Central memory CD8-positive, alpha-beta T cell (primary cell): ENCODE data around the gene CREB3.

ENCODE experiments used
- ATAC-seq: fragments of 150-1000 bp; cut with Tn5 transposase; replicated peaks from 2 replicates; pipeline ENCODE4 v1.10.0; 2022; ENCODE audit warnings: mild to moderate bottlenecking, moderate FRiP score, moderate number of reproducible peaks; ENCODE audit not compliant: poor library complexity, severe bottlenecking; ENCODE audit errors: extremely low read depth
- DNase-seq, 2 donors: peaks; one replicate each; pipeline ENCODE4 v3.0.0; 2021; ENCODE audit warnings: low spot score in 2 of 2
- H3K27ac Mint-ChIP-seq: one replicate; pipeline ENCODE4 v1.8.0; 2022; ENCODE audit warnings: low read depth, mild to moderate bottlenecking, moderate library complexity, mixed read lengths
- H3K27me3 Mint-ChIP-seq: one replicate; pipeline ENCODE4 v1.8.0; 2022; ENCODE audit warnings: mixed read lengths
- H3K36me3 Mint-ChIP-seq: one replicate; pipeline ENCODE4 v1.8.0; 2022; ENCODE audit warnings: mild to moderate bottlenecking, moderate library complexity, mixed read lengths; ENCODE audit not compliant: insufficient read depth
- H3K4me1 Mint-ChIP-seq: one replicate; pipeline ENCODE4 v1.8.0; 2022; ENCODE audit warnings: mixed read lengths
- H3K4me3 Mint-ChIP-seq: one replicate; pipeline ENCODE4 v1.8.0; 2022; ENCODE audit warnings: mild to moderate bottlenecking, moderate library complexity, mixed read lengths
- H3K9me3 Mint-ChIP-seq: one replicate; pipeline ENCODE4 v1.8.0; 2022; ENCODE audit warnings: mixed read lengths

Gene CREB3

GRCh38 chr9:35732800-35733541 lies 505 bp downstream of the CREB3 start:
- Mint-ChIP-seq H3K9me3 (no peaks in the 10 kb centered on the region), H3K27ac (peak overlapping the region; percentile 73), H3K27me3 (no peaks in the 10 kb centered on the region), H3K4me3 (no peak overlapping the region), H3K4me1 (peaks cover 29% of the 10 kb centered on the region), H3K36me3 (peaks cover 15% of the 10 kb centered on the region)
- DNase-seq, result no peak
- ATAC-seq, result no peak

- Mint-ChIP-seq H3K27me3 (no peaks in the 10 kb centered on the region), H3K9me3 (no peaks in the 10 kb centered on the region), H3K36me3 (peaks cover 22% of the 10 kb centered on the region), H3K4me3 (no peak overlapping the region), H3K27ac (no peak overlapping the region), H3K4me1 (peaks cover 29% of the 10 kb centered on the region)
- DNase-seq (no peak), ATAC-seq (no peak)
These were observed 1.6 kb downstream of the CREB3 start for GRCh38 chr9:35734096-35734495.

GRCh38 chr9:35736201-35736633 lies 3.8 kb downstream of the CREB3 start:
- Mint-ChIP-seq H3K4me3 (no peak overlapping the region), H3K9me3 (no peaks in the 10 kb centered on the region), H3K27me3 (no peaks in the 10 kb centered on the region), H3K36me3 (peaks cover 32% of the 10 kb centered on the region), H3K27ac (no peak overlapping the region), H3K4me1 (peaks cover 26% of the 10 kb centered on the region)
- DNase-seq, result peak in 1 of 2 donors; percentile 48
- ATAC-seq, result no peak

GRCh38 chr9:35737143-35737542 lies 4.7 kb downstream of the CREB3 start:
- H3K27me3 Mint-ChIP-seq, result no peaks in the 10 kb centered on the region
- no peak overlapping the region for H3K27ac Mint-ChIP-seq
- DNase-seq (no peak), ATAC-seq (no peak)
- H3K4me1 Mint-ChIP-seq, result peaks cover 27% of the 10 kb centered on the region
- no peak overlapping the region for H3K4me3 Mint-ChIP-seq
- H3K36me3 Mint-ChIP-seq, result peaks cover 34% of the 10 kb centered on the region
- H3K9me3 Mint-ChIP-seq, result no peaks in the 10 kb centered on the region

- DNase-seq (no peak), ATAC-seq (no peak)
- no peaks in the 10 kb centered on the region for H3K27me3 Mint-ChIP-seq
- H3K27ac Mint-ChIP-seq, result no peak overlapping the region
- peaks cover 24% of the 10 kb centered on the region for H3K4me1 Mint-ChIP-seq
- peaks cover 39% of the 10 kb centered on the region for H3K36me3 Mint-ChIP-seq
- no peak overlapping the region for H3K4me3 Mint-ChIP-seq
- no peaks in the 10 kb centered on the region for H3K9me3 Mint-ChIP-seq
These were observed 5.7 kb downstream of the CREB3 start for GRCh38 chr9:35738186-35738585.

- peaks cover 44% of the 10 kb centered on the region for H3K36me3 Mint-ChIP-seq
These were observed 6.5 kb downstream of the CREB3 start for GRCh38 chr9:35738924-35739323.

GRCh38 chr9:35740243-35740642 lies 7.8 kb downstream of the CREB3 start:
- DNase-seq (no peak), ATAC-seq (no peak)
- Mint-ChIP-seq H3K36me3 (peaks cover 47% of the 10 kb centered on the region), H3K9me3 (no peaks in the 10 kb centered on the region), H3K27ac (no peak overlapping the region), H3K27me3 (no peaks in the 10 kb centered on the region), H3K4me1 (peaks cover 33% of the 10 kb centered on the region), H3K4me3 (no peak overlapping the region)

More at GRCh38 chr9:35738924-35739323, 6.5 kb downstream of the CREB3 start:
- DNase-seq, result no peak
- no peak for ATAC-seq
- H3K27me3 Mint-ChIP-seq, result no peaks in the 10 kb centered on the region
- H3K4me1 Mint-ChIP-seq, result peaks cover 28% of the 10 kb centered on the region
- no peak overlapping the region for H3K27ac Mint-ChIP-seq
- no peak overlapping the region for H3K4me3 Mint-ChIP-seq
- H3K9me3 Mint-ChIP-seq, result no peaks in the 10 kb centered on the region

GRCh38 chr9:35741740-35742139 lies 9.3 kb downstream of the CREB3 start:
- H3K9me3 Mint-ChIP-seq, result no peaks in the 10 kb centered on the region
- DNase-seq, result no peak

GRCh38 chr9:35743452-35743851 lies 11.0 kb downstream of the CREB3 start:
- Mint-ChIP-seq H3K9me3 (no peaks in the 10 kb centered on the region), H3K27me3 (no peaks in the 10 kb centered on the region), H3K27ac (no peak overlapping the region), H3K4me3 (no peak overlapping the region), H3K36me3 (peaks cover 41% of the 10 kb centered on the region), H3K4me1 (peaks cover 52% of the 10 kb centered on the region)
- ATAC-seq (no peak), DNase-seq (no peak)

More at GRCh38 chr9:35741740-35742139, 9.3 kb downstream of the CREB3 start:
- Mint-ChIP-seq H3K27me3 (no peaks in the 10 kb centered on the region), H3K4me3 (no peak overlapping the region), H3K27ac (peak overlapping the region; percentile 8), H3K4me1 (peaks cover 38% of the 10 kb centered on the region), H3K36me3 (peaks cover 43% of the 10 kb centered on the region)
- ATAC-seq, result no peak

GRCh38 chr9:35743880-35744518 lies 11.5 kb downstream of the CREB3 start:
- Mint-ChIP-seq H3K4me3 (no peak overlapping the region), H3K27me3 (no peaks in the 10 kb centered on the region), H3K4me1 (peaks cover 52% of the 10 kb centered on the region), H3K9me3 (no peaks in the 10 kb centered on the region), H3K36me3 (peaks cover 35% of the 10 kb centered on the region), H3K27ac (no peak overlapping the region)
- DNase-seq, result no peak
- no peak for ATAC-seq

- Mint-ChIP-seq H3K9me3 (no peaks in the 10 kb centered on the region), H3K4me1 (peaks cover 64% of the 10 kb centered on the region), H3K27me3 (no peaks in the 10 kb centered on the region), H3K27ac (peak overlapping the region; percentile 5), H3K36me3 (peaks cover 35% of the 10 kb centered on the region), H3K4me3 (peak overlapping the region; percentile 97)
- no peak for ATAC-seq
- DNase-seq, result no peak
These were observed 13.1 kb downstream of the CREB3 start for GRCh38 chr9:35745569-35745968.

GRCh38 chr9:35746583-35746982 lies 14.1 kb downstream of the CREB3 start:
- peak overlapping the region; percentile 5 for H3K27ac Mint-ChIP-seq
- peaks cover 62% of the 10 kb centered on the region for H3K4me1 Mint-ChIP-seq
- peak overlapping the region; percentile 97 for H3K4me3 Mint-ChIP-seq
- no peaks in the 10 kb centered on the region for H3K9me3 Mint-ChIP-seq
- H3K36me3 Mint-ChIP-seq, result peaks cover 29% of the 10 kb centered on the region
- H3K27me3 Mint-ChIP-seq, result no peaks in the 10 kb centered on the region
- ATAC-seq, result no peak
- DNase-seq, result no peak

- ATAC-seq, result peak; percentile 21
- Mint-ChIP-seq H3K4me1 (peaks cover 55% of the 10 kb centered on the region), H3K36me3 (peaks cover 23% of the 10 kb centered on the region), H3K27me3 (no peaks in the 10 kb centered on the region), H3K27ac (peak overlapping the region; percentile 91), H3K9me3 (no peaks in the 10 kb centered on the region), H3K4me3 (peak overlapping the region; percentile 97)
- DNase-seq, result no peak
These were observed 15.9 kb downstream of the CREB3 start for GRCh38 chr9:35748242-35748857.
